ENCODE data around the gene PLOD3.

The PLOD3 gene

DNA sequence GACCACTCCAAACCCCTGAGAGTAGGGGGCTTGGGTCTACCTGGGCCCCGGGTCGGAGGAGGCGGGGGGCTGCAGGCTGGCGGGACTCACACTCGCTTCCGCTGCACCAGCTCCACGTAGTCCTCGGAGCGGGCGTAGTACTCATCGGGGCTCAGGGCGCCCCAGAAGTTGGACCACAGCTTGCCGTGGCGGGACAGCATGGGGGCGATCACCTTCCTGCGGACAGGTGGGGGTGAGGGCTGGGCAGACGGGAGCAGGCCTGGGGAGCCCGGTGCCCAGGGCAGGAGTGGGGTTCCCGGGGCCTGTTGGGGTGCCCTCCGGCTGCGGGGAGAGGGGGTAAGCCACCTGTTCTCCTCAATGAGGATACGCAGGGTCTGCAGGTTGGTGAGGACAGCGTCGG, 5.9 kb downstream of the PLOD3 start:
- no peaks in the 10 kb centered on the region for H3K9me3 ChIP-seq (ENCODE audit: insufficient read depth, low read length, severe bottlenecking)
- no peak for TF ChIP-seq CTCF (IDR thresholded peaks at IDR 0.05; ENCODE audit: borderline replicate concordance, extremely low read depth, low read length, poor library complexity, severe bottlenecking)
- TF ChIP-seq EZH2 (IDR thresholded peaks at IDR 0.05; ENCODE audit: borderline replicate concordance, low read depth, low read length, severe bottlenecking) = no peak
- H3K36me3 ChIP-seq (ENCODE audit: insufficient read depth, low read length) = peaks cover 26% of the 10 kb centered on the region
- no peaks in the 10 kb centered on the region for H4K20me1 ChIP-seq (ENCODE audit: insufficient read depth, low read length)
- no peak overlapping the region for H2AFZ ChIP-seq (ENCODE audit: low read depth, low read length)
- DNase-seq = no peak
- peaks cover 7% of the 10 kb centered on the region for H3K4me1 ChIP-seq (ENCODE audit: insufficient read depth, low read length)
- no peak overlapping the region for H3K4me2 ChIP-seq (ENCODE audit: insufficient read depth, low read length)
- no peak overlapping the region for H3K9ac ChIP-seq (ENCODE audit: low read depth, low read length)
- ATAC-seq (ENCODE audit: insufficient read depth, low read depth) = no peak
- H3K4me3 ChIP-seq (ENCODE audit: low read depth in 1 of 2, low read length in 2 of 2) = no peak overlapping the region
- H3K79me2 ChIP-seq (ENCODE audit: insufficient read depth, low read length) = 0 out of 2 replicates have a peak, but pooled peaks cover under 1% of the 10 kb centered on the region
- no peaks in the 10 kb centered on the region for H3K27me3 ChIP-seq (ENCODE audit: insufficient read depth, low read length, poor library complexity)
- no peak overlapping the region for H3K27ac ChIP-seq (ENCODE audit: low read length)

- Histone ChIP-seq H3K36me3 (ENCODE audit: insufficient read depth, low read length) (peaks cover 26% of the 10 kb centered on the region), H4K20me1 (ENCODE audit: insufficient read depth, low read length) (no peaks in the 10 kb centered on the region), H3K4me2 (ENCODE audit: insufficient read depth, low read length) (no peak overlapping the region), H3K4me1 (ENCODE audit: insufficient read depth, low read length) (no peaks in the 10 kb centered on the region), H3K9me3 (ENCODE audit: insufficient read depth, low read length, severe bottlenecking) (no peaks in the 10 kb centered on the region), H2AFZ (ENCODE audit: low read depth, low read length) (no peak overlapping the region), H3K27ac (ENCODE audit: low read length) (no peak overlapping the region), H3K4me3 (ENCODE audit: low read depth in 1 of 2, low read length in 2 of 2) (no peak overlapping the region), H3K27me3 (ENCODE audit: insufficient read depth, low read length, poor library complexity) (no peaks in the 10 kb centered on the region), H3K9ac (ENCODE audit: low read depth, low read length) (no peak overlapping the region), H3K79me2 (ENCODE audit: insufficient read depth, low read length) (no peaks in the 10 kb centered on the region)
- DNase-seq (no peak), ATAC-seq (ENCODE audit: insufficient read depth, low read depth) (no peak)
- TF ChIP-seq CTCF (IDR thresholded peaks at IDR 0.05; ENCODE audit: borderline replicate concordance, extremely low read depth, low read length, poor library complexity, severe bottlenecking) = no peak
- TF ChIP-seq EZH2 (IDR thresholded peaks at IDR 0.05; ENCODE audit: borderline replicate concordance, low read depth, low read length, severe bottlenecking) = no peak
These were observed 7.2 kb downstream of the PLOD3 start for GRCh38 chr7:101210143-101210542.

GRCh38 chr7:101208794-101209193, 8.6 kb downstream of the PLOD3 start:
- Histone ChIP-seq H3K4me3 (ENCODE audit: low read depth in 1 of 2, low read length in 2 of 2) (no peak overlapping the region), H3K4me1 (ENCODE audit: insufficient read depth, low read length) (no peaks in the 10 kb centered on the region), H4K20me1 (ENCODE audit: insufficient read depth, low read length) (no peaks in the 10 kb centered on the region), H3K9me3 (ENCODE audit: insufficient read depth, low read length, severe bottlenecking) (no peaks in the 10 kb centered on the region), H3K9ac (ENCODE audit: low read depth, low read length) (no peak overlapping the region), H2AFZ (ENCODE audit: low read depth, low read length) (no peak overlapping the region), H3K36me3 (ENCODE audit: insufficient read depth, low read length) (peaks cover 21% of the 10 kb centered on the region), H3K27ac (ENCODE audit: low read length) (no peak overlapping the region), H3K4me2 (ENCODE audit: insufficient read depth, low read length) (no peak overlapping the region), H3K79me2 (ENCODE audit: insufficient read depth, low read length) (no peaks in the 10 kb centered on the region), H3K27me3 (ENCODE audit: insufficient read depth, low read length, poor library complexity) (no peaks in the 10 kb centered on the region)
- TF ChIP-seq CTCF (IDR thresholded peaks at IDR 0.05; ENCODE audit: borderline replicate concordance, extremely low read depth, low read length, poor library complexity, severe bottlenecking) (no peak), EZH2 (IDR thresholded peaks at IDR 0.05; ENCODE audit: borderline replicate concordance, low read depth, low read length, severe bottlenecking) (no peak)
- no peak for DNase-seq
- ATAC-seq (ENCODE audit: insufficient read depth, low read depth) = no peak

GRCh38 chr7:101207459-101207858, 9.9 kb downstream of the PLOD3 start:
- TF ChIP-seq CTCF (IDR thresholded peaks at IDR 0.05; ENCODE audit: borderline replicate concordance, extremely low read depth, low read length, poor library complexity, severe bottlenecking) (no peak), EZH2 (IDR thresholded peaks at IDR 0.05; ENCODE audit: borderline replicate concordance, low read depth, low read length, severe bottlenecking) (no peak)
- no peak overlapping the region for H3K9ac ChIP-seq (ENCODE audit: low read depth, low read length)
- H2AFZ ChIP-seq (ENCODE audit: low read depth, low read length) = no peak overlapping the region
- H3K9me3 ChIP-seq (ENCODE audit: insufficient read depth, low read length, severe bottlenecking) = no peaks in the 10 kb centered on the region
- H3K36me3 ChIP-seq (ENCODE audit: insufficient read depth, low read length) = peaks cover 21% of the 10 kb centered on the region
- ATAC-seq (ENCODE audit: insufficient read depth, low read depth) = no peak
- no peak overlapping the region for H3K4me2 ChIP-seq (ENCODE audit: insufficient read depth, low read length)
- H3K27ac ChIP-seq (ENCODE audit: low read length) = no peak overlapping the region
- H3K4me3 ChIP-seq (ENCODE audit: low read depth in 1 of 2, low read length in 2 of 2) = no peak overlapping the region
- no peak for DNase-seq
- H3K4me1 ChIP-seq (ENCODE audit: insufficient read depth, low read length) = no peaks in the 10 kb centered on the region
- H4K20me1 ChIP-seq (ENCODE audit: insufficient read depth, low read length) = no peaks in the 10 kb centered on the region
- no peaks in the 10 kb centered on the region for H3K79me2 ChIP-seq (ENCODE audit: insufficient read depth, low read length)
- no peaks in the 10 kb centered on the region for H3K27me3 ChIP-seq (ENCODE audit: insufficient read depth, low read length, poor library complexity)
